Uterus (tissue), 2 donors: ENCODE measurements around the gene PDE6A.

Experiments used
- CTCF ChIP-seq, 4 experiments: fragments of 200-600 bp in 2 of 4; fragments of 450-650 bp in 2 of 4; sonication (generic) in 2 of 4; IDR thresholded peaks; one replicate each; pipeline ENCODE4 v1.5.1; 2016 to 2019; ENCODE audit warnings: antibody characterized with exemption in 4 of 4, mild to moderate bottlenecking in 2 of 4, moderate library complexity in 1 of 4
- POLR2A ChIP-seq, 2 donors: fragments of 450-650 bp; IDR thresholded peaks; one replicate each; pipeline ENCODE4 v1.6.1; 2016; ENCODE audit warnings: antibody characterized with exemption in 2 of 2, mild to moderate bottlenecking in 1 of 2, moderate library complexity in 1 of 2

DNA sequence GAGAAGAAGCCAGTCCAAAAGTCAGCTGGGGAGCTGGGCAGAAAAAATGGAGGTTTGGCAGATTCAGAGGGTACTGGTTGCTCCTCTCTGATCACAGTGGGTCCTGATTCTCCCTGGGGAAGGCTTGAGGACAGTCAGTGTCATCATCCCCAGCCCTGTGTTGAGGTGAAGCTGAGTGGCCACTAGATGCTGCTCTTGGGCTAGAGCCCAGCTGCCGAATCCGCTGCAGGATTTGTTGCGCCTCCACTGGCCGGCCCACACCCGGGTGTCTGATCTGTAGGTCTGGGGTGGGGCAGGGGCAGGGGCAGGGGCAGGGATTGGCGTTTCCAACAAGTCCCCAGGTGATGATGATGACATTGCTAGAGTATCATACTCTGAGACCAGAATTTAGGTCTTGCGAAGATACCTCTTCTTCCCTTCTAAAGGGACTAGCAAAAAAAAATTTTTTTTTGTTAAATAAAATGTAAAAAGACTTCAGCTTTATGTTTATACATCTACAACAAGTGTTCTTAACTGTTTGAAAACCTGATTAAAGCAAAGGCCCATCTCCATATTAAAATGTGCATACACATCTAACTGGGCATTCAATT is 106.8 kb downstream of the PDE6A start:
- TF ChIP-seq CTCF (IDR thresholded peaks at IDR 0.05) (peak in 3 of 4 experiments; percentile 7 to 43 (median 19)), POLR2A (IDR thresholded peaks at IDR 0.05) (no peak)
